ENCODE data around the gene AP1S1.

DNA sequence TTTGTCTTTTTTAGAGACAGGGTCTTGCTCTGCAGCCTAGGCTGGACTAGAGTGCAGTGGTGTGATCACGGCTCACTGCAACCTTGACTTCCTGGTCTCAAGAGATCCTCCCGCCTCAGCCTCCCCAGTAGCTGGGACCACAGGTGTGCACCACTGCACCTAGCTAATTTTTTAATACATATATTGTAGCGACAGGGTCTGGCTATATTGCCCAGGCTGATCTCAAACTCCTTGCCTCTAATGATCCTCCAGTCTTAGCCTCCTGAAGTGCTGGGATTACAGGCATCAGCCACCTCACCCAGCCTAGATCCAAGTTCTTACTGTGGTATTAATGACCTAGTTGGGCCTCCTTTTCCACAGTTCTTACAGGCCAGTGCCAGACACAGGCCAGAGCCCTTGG, 39.1 kb upstream of the AP1S1 start:
- TF ChIP-seq, protein P1, sequence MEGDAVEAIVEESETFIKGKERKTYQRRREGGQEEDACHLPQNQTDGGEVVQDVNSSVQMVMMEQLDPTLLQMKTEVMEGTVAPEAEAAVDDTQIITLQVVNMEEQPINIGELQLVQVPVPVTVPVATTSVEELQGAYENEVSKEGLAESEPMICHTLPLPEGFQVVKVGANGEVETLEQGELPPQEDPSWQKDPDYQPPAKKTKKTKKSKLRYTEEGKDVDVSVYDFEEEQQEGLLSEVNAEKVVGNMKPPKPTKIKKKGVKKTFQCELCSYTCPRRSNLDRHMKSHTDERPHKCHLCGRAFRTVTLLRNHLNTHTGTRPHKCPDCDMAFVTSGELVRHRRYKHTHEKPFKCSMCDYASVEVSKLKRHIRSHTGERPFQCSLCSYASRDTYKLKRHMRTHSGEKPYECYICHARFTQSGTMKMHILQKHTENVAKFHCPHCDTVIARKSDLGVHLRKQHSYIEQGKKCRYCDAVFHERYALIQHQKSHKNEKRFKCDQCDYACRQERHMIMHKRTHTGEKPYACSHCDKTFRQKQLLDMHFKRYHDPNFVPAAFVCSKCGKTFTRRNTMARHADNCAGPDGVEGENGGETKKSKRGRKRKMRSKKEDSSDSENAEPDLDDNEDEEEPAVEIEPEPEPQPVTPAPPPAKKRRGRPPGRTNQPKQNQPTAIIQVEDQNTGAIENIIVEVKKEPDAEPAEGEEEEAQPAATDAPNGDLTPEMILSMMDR (optimal IDR thresholded peaks at IDR 0.05 in 1 of 3, IDR thresholded peaks at IDR 0.05 in 1 of 3, conservative IDR thresholded peaks at IDR 0.05 in 1 of 3; ENCODE audit: extremely low read depth in 1 of 3, insufficient read depth in 2 of 3, low read length in 3 of 3) = no peak
- TF ChIP-seq EZH2 (IDR thresholded peaks at IDR 0.05; ENCODE audit: low read length) = no peak

Data from keratinocyte (primary cell).